RWPE1 (cell line): ENCODE measurements around the gene CASQ1.
A peak's percentile ranks its signal among the peaks of the same experiment; 100 is the strongest.

Source experiments
- CTCF ChIA-PET: fragments of 350-600 bp; sonication (Branson Sonifier 250); formaldehyde crosslinking; extraction: SDS; loops from one replicate; lab custom pipeline; 2021; lab: Yijun Ruan, JAX
- POLR2A ChIA-PET: fragments of 400-600 bp; formaldehyde crosslinking; extraction: SDS; loops from one replicate; lab custom pipeline; 2020; ENCODE audit warnings: antibody characterized with exemption; ENCODE audit not compliant: low non-redundant PET; lab: Yijun Ruan, JAX
- DNase-seq: peaks from one replicate; pipeline ENCODE4 v3.0.0; 2012; ENCODE audit warnings: low spot score
- H3K27ac ChIP-seq: fragments of 450-650 bp; 2 replicates; pipeline ENCODE4 v1.5.1; 2017
- TF ChIP-seq, protein P1 (sequence below): fragments of 450-650 bp; conservative IDR thresholded peaks from 2 replicates; pipeline ENCODE4 v1.5.1; 2017; ENCODE audit warnings: low read depth, mild to moderate bottlenecking

Gene CASQ1

DNA sequence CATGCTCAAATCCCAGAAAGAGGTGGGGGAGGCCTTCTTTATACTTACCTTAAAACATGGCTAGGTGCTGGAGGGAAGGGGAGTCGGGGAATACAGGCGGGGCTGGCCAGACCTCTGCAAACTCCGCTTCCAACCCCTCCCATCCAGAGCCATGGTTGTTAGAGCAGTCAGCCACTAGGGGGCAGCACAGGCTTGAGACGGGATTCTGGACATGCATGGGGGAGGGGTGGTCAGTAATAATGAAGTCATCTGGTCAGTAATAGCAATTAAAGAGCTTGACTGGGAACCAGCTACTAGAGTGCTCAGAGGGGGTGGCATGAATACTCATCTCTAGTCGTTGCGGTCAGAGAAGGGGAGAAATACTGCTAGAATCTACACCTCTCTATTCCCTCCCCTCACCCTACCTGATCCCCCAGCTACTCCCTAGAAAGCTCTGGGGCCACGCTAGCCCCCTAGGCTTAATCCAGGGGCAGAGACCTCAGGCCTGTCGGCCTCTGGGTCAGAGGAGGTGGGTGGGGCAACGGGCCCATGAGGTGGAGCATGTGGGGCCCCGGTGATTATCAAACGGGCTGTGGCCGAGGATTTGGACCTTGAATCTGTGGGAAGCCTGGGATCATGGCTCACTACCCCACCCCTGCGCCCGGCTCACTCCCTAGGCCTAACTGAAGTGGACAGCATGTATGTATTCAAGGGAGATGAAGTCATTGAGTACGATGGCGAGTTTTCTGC, 2.9 kb downstream of the CASQ1 start:
- peak; percentile 79 for DNase-seq
- H3K27ac ChIP-seq = no peak overlapping the region
- POLR2A ChIA-PET = no interaction called here
- CTCF ChIA-PET = interaction anchor here (0.6 to 2.4 kb wide), 23 partner anchors 9 to 218 kb away, joined by 3 to 30 read pairs (median 4); no protein-coding TSS in a partner anchor
- TF ChIP-seq, protein P1, sequence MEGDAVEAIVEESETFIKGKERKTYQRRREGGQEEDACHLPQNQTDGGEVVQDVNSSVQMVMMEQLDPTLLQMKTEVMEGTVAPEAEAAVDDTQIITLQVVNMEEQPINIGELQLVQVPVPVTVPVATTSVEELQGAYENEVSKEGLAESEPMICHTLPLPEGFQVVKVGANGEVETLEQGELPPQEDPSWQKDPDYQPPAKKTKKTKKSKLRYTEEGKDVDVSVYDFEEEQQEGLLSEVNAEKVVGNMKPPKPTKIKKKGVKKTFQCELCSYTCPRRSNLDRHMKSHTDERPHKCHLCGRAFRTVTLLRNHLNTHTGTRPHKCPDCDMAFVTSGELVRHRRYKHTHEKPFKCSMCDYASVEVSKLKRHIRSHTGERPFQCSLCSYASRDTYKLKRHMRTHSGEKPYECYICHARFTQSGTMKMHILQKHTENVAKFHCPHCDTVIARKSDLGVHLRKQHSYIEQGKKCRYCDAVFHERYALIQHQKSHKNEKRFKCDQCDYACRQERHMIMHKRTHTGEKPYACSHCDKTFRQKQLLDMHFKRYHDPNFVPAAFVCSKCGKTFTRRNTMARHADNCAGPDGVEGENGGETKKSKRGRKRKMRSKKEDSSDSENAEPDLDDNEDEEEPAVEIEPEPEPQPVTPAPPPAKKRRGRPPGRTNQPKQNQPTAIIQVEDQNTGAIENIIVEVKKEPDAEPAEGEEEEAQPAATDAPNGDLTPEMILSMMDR = peak; percentile 91

DNA sequence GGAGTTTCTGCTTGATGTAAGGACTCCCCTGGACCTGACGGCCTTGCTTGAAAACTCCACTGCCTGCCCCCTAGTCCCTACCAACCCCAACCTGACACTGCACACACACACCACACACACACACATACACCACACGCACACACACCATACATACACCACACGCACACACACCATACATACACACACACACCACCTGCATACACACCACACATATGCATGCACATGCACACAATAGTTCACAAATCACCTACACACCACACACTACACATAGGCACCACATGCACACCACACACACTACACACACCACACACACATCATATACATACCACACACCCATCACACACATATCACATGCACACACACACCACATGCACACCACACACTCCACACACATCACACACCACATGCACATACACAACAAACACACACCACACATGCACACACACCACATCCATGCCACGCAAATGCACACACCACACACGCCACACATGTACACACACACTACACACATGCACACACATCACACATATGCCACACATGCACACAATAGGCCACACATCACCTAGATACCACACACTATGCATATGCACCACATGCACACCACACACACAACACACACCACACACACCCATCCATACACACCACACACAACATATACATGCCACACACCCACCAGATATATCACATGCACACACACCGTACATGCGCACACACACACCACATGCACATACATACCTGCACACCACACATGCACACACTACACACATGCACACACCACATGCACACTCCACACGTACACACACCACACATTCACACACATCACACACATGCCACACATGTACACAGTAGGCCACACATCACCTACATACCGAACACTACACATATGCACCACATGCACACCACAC, 3.7 kb downstream of the CASQ1 start:
- TF ChIP-seq, protein P1 = no peak
- ChIA-PET CTCF (interaction anchor here (0.6 to 2.4 kb wide), 21 partner anchors 8 to 217 kb away, joined by 3 to 30 read pairs (median 4); no protein-coding TSS in a partner anchor), POLR2A (no interaction called here)
- DNase-seq = no peak
- H3K27ac ChIP-seq = no peak overlapping the region

DNA sequence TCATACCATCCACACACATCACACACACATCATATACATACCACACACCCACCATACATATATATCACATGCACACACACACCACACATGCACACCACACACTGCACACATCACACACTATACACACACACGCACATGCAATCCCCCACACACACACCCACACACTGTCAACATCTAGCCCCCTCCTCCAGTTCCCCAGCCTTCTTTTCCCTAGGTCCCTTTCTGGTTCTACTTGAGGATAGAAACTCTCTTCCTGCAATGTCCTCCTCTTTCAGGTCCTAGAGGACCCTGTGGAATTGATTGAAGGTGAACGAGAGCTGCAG, 4.3 kb downstream of the CASQ1 start:
- H3K27ac ChIP-seq = no peak overlapping the region
- ChIA-PET POLR2A (no interaction called here), CTCF (interaction anchor here (1.4 kb wide), 1 partner anchor 97 kb away, joined by 4 read pairs; no protein-coding TSS in a partner anchor)
- DNase-seq = no peak
- TF ChIP-seq, protein P1 = no peak

DNA sequence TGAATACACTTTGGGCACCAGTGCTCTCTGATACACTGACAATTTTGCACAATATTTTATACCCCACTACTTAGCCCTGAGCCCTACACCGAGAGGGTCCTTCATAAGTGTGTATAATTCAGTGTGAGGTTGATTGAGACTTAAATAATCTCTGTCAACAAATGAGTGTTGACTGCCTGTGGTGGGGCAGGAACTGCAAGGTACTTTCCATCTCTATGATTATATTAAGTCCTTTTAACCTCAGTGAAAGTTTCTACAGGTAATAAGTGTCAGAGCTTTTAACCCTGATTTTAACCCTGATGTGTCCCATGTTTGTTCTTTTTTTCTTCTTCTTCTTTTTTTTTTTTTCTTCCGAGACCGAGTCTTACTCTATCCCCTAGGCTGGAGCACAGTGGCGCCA, 5.8 kb downstream of the CASQ1 start:
- H3K27ac ChIP-seq = no peak overlapping the region
- TF ChIP-seq, protein P1 = no peak
- DNase-seq = no peak
- ChIA-PET CTCF (interaction anchor here (0.6 to 1.4 kb wide), 4 partner anchors 56 to 96 kb away, joined by 3 to 4 read pairs (median 4); no protein-coding TSS in a partner anchor), POLR2A (no interaction called here)

DNA sequence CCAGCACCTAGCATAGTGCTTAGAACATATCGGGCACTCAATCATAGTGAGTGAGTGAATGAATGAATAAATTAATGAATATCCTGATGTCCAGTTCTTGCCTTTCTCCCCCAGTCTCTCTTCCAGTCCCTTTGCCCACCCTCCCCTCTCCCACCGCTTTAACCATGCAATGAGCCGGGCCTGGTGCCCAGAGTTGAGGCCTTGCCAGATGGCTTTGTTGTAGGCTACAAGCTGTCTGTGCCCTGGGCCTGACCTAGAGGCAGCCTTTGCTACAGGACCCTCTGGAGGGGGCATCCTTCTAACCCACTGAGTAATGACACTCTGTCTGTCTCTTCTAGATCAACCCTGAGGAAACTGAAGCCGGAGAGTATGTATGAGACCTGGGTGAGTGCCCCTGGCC, 6.9 kb downstream of the CASQ1 start:
- H3K27ac ChIP-seq = no peak overlapping the region
- no peak for DNase-seq
- TF ChIP-seq, protein P1 = no peak
- POLR2A ChIA-PET = interaction anchor here (0.5 kb wide), 1 partner anchor 64 kb away, joined by 3 read pairs; no protein-coding TSS in a partner anchor
- CTCF ChIA-PET = interaction anchor here (0.6 kb wide), 1 partner anchor 1092 kb away, joined by 3 read pairs; no protein-coding TSS in a partner anchor

DNA sequence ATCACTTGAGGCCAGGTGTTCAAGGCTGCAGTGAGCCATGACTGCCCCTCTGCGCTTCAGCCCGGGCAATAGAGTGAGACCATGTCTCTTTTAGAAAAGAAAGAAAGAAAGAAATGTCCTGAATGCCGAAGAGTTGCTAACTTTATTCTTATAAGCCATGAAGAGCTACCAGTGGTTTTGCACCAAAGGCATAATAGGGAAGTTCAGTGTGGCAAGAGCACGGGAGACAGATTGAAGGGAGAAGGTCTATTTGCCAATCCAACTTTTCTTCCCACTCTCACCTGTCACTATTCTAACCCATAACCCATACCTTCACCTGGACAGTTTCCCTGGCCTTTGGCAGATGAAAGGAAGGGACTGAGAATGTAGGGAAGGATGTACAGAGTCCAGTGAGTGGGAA, 10.4 kb downstream of the CASQ1 start:
- ChIA-PET CTCF (no interaction called here), POLR2A (no interaction called here)
- H3K27ac ChIP-seq = no peak overlapping the region
- DNase-seq = no peak
- TF ChIP-seq, protein P1 = no peak
